CD14-positive monocyte (primary cell): Measurements from ENCODE around the gene MTRF1. TPM values are rescaled to one million over a fixed set of nuclear protein-coding genes. Genes with fewer than 3 reads are reported as not detected.

Source experiments
- DNase-seq, 3 donors: peaks; one replicate each; pipeline ENCODE4 v3.0.0-alpha.2; 2011 to 2022
- H2AFZ ChIP-seq: 2 replicates; pipeline ENCODE4 v1.6.0; 2012; ENCODE audit warnings: mild to moderate bottlenecking, low read depth, low read length, inconsistent platforms; ENCODE audit not compliant: insufficient read depth, poor library complexity, severe bottlenecking
- H3K27ac ChIP-seq, 2 donors: 1 replicate in 1 of 2; 2 replicates in 1 of 2; pipeline ENCODE4 v1.5.1; 2012 to 2013; ENCODE audit warnings: low read length in 2 of 2, control low read depth in 1 of 2, inconsistent platforms in 1 of 2, low read depth in 1 of 2, mild to moderate bottlenecking in 1 of 2
- H3K27me3 ChIP-seq, 2 donors: one replicate each; pipeline versions ENCODE4 v1.6.0 to v1.6.1; 2011 to 2013; ENCODE audit warnings: low read length in 2 of 2; ENCODE audit not compliant: control insufficient read depth in 2 of 2, insufficient read depth in 2 of 2
- H3K36me3 ChIP-seq, 2 donors: replicated peaks in 1 of 2; 1 replicate in 1 of 2; 2 replicates in 1 of 2; pipeline versions ENCODE4 v1.5.1 to v1.6.1; 2012 to 2013; ENCODE audit warnings: low read length in 2 of 2, control low read depth in 1 of 2, inconsistent platforms in 1 of 2, mild to moderate bottlenecking in 1 of 2; ENCODE audit not compliant: insufficient read depth in 2 of 2, control insufficient read depth in 1 of 2
- H3K4me1 ChIP-seq, 2 donors: 1 replicate in 1 of 2; 2 replicates in 1 of 2; pipeline versions ENCODE4 v1.5.1 to v1.6.1; 2012 to 2013; ENCODE audit warnings: low read length in 2 of 2, control low read depth in 1 of 2, inconsistent platforms in 1 of 2, mild to moderate bottlenecking in 1 of 2, moderate library complexity in 1 of 2; ENCODE audit not compliant: insufficient read depth in 2 of 2, control insufficient read depth in 1 of 2
- H3K4me2 ChIP-seq: replicated peaks from 2 replicates; pipeline ENCODE3; 2012; ENCODE audit warnings: low read length, moderate library complexity, mild to moderate bottlenecking; ENCODE audit not compliant: poor library complexity, severe bottlenecking; ENCODE audit errors: extremely low read depth
- H3K4me3 ChIP-seq, 3 experiments: fragments of 200-600 bp in 1 of 3; sonication (generic) in 1 of 3; replicated peaks in 1 of 3; 1 replicate in 2 of 3; 2 replicates in 1 of 3; pipeline ENCODE4 v1.5.1; 2011 to 2013; ENCODE audit warnings: low read length in 3 of 3, mild to moderate bottlenecking in 3 of 3, control low read depth in 2 of 3, low read depth in 2 of 3, inconsistent platforms in 1 of 3, moderate library complexity in 1 of 3
- H3K79me2 ChIP-seq: 2 replicates; pipeline ENCODE4 v1.6.0; 2012; ENCODE audit warnings: mild to moderate bottlenecking, control low read depth, inconsistent platforms, low read length, moderate library complexity; ENCODE audit not compliant: insufficient read depth
- H3K9ac ChIP-seq: 2 replicates; pipeline ENCODE4 v1.6.0; 2017; ENCODE audit warnings: low read length, mild to moderate bottlenecking; ENCODE audit not compliant: insufficient read depth, poor library complexity, severe bottlenecking
- H3K9me3 ChIP-seq, 2 donors: replicated peaks in 1 of 2; 1 replicate in 1 of 2; 2 replicates in 1 of 2; pipeline versions ENCODE4 v1.5.1 to v1.6.1; 2012 to 2013; ENCODE audit warnings: low read length in 2 of 2, control low read depth in 1 of 2; ENCODE audit not compliant: control insufficient read depth in 1 of 2, insufficient read depth in 1 of 2
- H4K20me1 ChIP-seq: 2 replicates; pipeline ENCODE4 v1.6.0; 2012; ENCODE audit warnings: mild to moderate bottlenecking, low read length, control low read depth, moderate library complexity; ENCODE audit not compliant: insufficient read depth
- H3K27ac Mint-ChIP-seq, 7 donors: one replicate each; pipeline ENCODE4 v1.8.0; 2020; ENCODE audit warnings: mild to moderate bottlenecking in 7 of 7, mixed read lengths in 7 of 7, moderate library complexity in 6 of 7, inconsistent platforms in 2 of 7
- H3K27me3 Mint-ChIP-seq, 3 donors: one replicate each; pipeline ENCODE4 v1.8.0; 2021 to 2022; ENCODE audit warnings: low read depth in 3 of 3, mild to moderate bottlenecking in 3 of 3, mixed read lengths in 3 of 3, moderate library complexity in 3 of 3, inconsistent platforms in 1 of 3
- H3K36me3 Mint-ChIP-seq, 2 donors: one replicate each; pipeline ENCODE4 v1.8.0; 2020; ENCODE audit warnings: mixed read lengths in 2 of 2, inconsistent platforms in 1 of 2, mild to moderate bottlenecking in 1 of 2
- H3K4me1 Mint-ChIP-seq: one replicate; pipeline ENCODE4 v1.8.0; 2020; ENCODE audit warnings: mild to moderate bottlenecking, mixed read lengths
- H3K4me3 Mint-ChIP-seq, 2 donors: one replicate each; pipeline ENCODE4 v1.8.0; 2020; ENCODE audit warnings: mild to moderate bottlenecking in 2 of 2, mixed read lengths in 2 of 2, moderate library complexity in 1 of 2
- H3K9me3 Mint-ChIP-seq, 7 donors: one replicate each; pipeline ENCODE4 v1.8.0; 2020 to 2022; ENCODE audit warnings: mixed read lengths in 7 of 7, mild to moderate bottlenecking in 6 of 7, moderate library complexity in 6 of 7, inconsistent platforms in 2 of 7
- CTCF ChIP-seq: fragments of 200-600 bp; IDR thresholded peaks from one replicate; pipeline ENCODE4 v1.8.0; 2022; ENCODE audit warnings: antibody characterized with exemption, mild to moderate bottlenecking
- WGBS: methylation state at CpG from one replicate; pipeline ENCODE4 v1.1.5; 2013; ENCODE audit warnings: missing lambda C conversion rate; ENCODE audit not compliant: insufficient coverage; 5-methylcytosine and 5-hydroxymethylcytosine counted together
- intact Hi-C, 2 donors: fragments of 100-400 bp; cut with micrococcal nuclease; formaldehyde crosslinking; loops; one replicate each; pipeline versions ENCODE4 v1.15.0 to v1.15.1; 2023
- polyA plus RNA-seq, 3 donors: library from polyadenylated mRNA; depleted of rRNA in 1 of 3; unstranded in 2 of 3; stranded (reverse) in 1 of 3; fragments of 300-500 nt in 2 of 3; fragments of >200 nt in 1 of 3; fragmentation: Illumina TruSeq in 2 of 3; gene quantifications; 1 replicate in 2 of 3; 2 replicates in 1 of 3; pipeline ENCODE4 v1.2.3, GENCODE V29; 2012 to 2021

MTRF1 gene
- polyA plus RNA-seq, 3 donors, result 4.0 to 17.2 (median 6.0) TPM

- Histone ChIP-seq H3K9me3 (no peaks in the 10 kb centered on the region), H3K27me3 (no peaks in the 10 kb centered on the region), H2AFZ (no peak overlapping the region), H3K79me2 (no peaks in the 10 kb centered on the region), H3K36me3 (peaks cover 2 to 46% of the 10 kb centered on the region in 2 donors), H4K20me1 (no peaks in the 10 kb centered on the region), H3K4me3 (no peak overlapping the region), H3K27ac (no peak overlapping the region), H3K4me1 (peaks cover 12 to 15% of the 10 kb centered on the region in 2 donors), H3K4me2 (no peak overlapping the region), H3K9ac (no peak overlapping the region)
- no peak overlapping the region for H3K4me3 Mint-ChIP-seq
- no peaks in the 10 kb centered on the region for H3K9me3 Mint-ChIP-seq
- WGBS, result no CpG with 5 or more reads among the region's 2 CpGs
- peaks cover 19% of the 10 kb centered on the region for H3K4me1 Mint-ChIP-seq
- peak overlapping the region in 1 of 7 donors; percentile 14 for H3K27ac Mint-ChIP-seq
- intact Hi-C loops, result no loop called here
- H3K27me3 Mint-ChIP-seq, result peaks cover 0 to 2% (median 0%) of the 10 kb centered on the region in 3 donors
- TF ChIP-seq CTCF, result no peak
- DNase-seq, result no peak
- peaks cover 34 to 59% of the 10 kb centered on the region in 2 donors for H3K36me3 Mint-ChIP-seq
Measured at GRCh38 chr13:41231025-41231677, 32.2 kb downstream of the MTRF1 start.

GRCh38 chr13:41229356-41229755 lies 34.0 kb downstream of the MTRF1 start:
- H3K4me2 ChIP-seq, result no peak overlapping the region
- peaks cover 12 to 15% of the 10 kb centered on the region in 2 donors for H3K4me1 ChIP-seq
- intact Hi-C loops, result loop anchor here in 1 of 2 donors (10.0 kb wide), 1 partner anchor 155 kb away; no protein-coding TSS in a partner anchor
- Mint-ChIP-seq H3K4me3 (no peak overlapping the region), H3K36me3 (peaks cover 33 to 55% of the 10 kb centered on the region in 2 donors), H3K27ac (no peak overlapping the region), H3K27me3 (no peaks in the 10 kb centered on the region), H3K4me1 (peaks cover 19% of the 10 kb centered on the region), H3K9me3 (no peaks in the 10 kb centered on the region)
- TF ChIP-seq CTCF, result no peak
- H2AFZ ChIP-seq, result no peak overlapping the region
- DNase-seq, result no peak
- no peaks in the 10 kb centered on the region for H3K79me2 ChIP-seq
- H3K4me3 ChIP-seq, result no peak overlapping the region
- H3K27me3 ChIP-seq, result no peaks in the 10 kb centered on the region
- peaks cover 0 to 47% of the 10 kb centered on the region in 2 donors for H3K36me3 ChIP-seq
- no peaks in the 10 kb centered on the region for H4K20me1 ChIP-seq
- no peaks in the 10 kb centered on the region for H3K9me3 ChIP-seq
- no peak overlapping the region for H3K27ac ChIP-seq
- H3K9ac ChIP-seq, result no peak overlapping the region
